Measurements from ENCODE around the gene HSD3B2.

Gene HSD3B2

GRCh38 chr1:119467219-119467618, 52.3 kb downstream of the HSD3B2 start:
- DNase-seq: no peak

- peak; percentile 46 for DNase-seq
Observed at GRCh38 chr1:119467857-119468668, 53.1 kb downstream of the HSD3B2 start.

GRCh38 chr1:119469741-119470140, 54.8 kb downstream of the HSD3B2 start:
- DNase-seq: no peak

- no peak for DNase-seq
Observed at GRCh38 chr1:119470377-119470776, 55.4 kb downstream of the HSD3B2 start.

- no peak for DNase-seq
Observed at GRCh38 chr1:119470958-119471357, 56.0 kb downstream of the HSD3B2 start.

- DNase-seq: no peak
Observed at GRCh38 chr1:119471566-119471965, 56.6 kb downstream of the HSD3B2 start.

- DNase-seq: no peak
Observed at GRCh38 chr1:119472080-119472818, 57.3 kb downstream of the HSD3B2 start.
